ENCODE measurements around the gene EMILIN3. TPM values are rescaled to one million over a fixed set of nuclear protein-coding genes. Genes with fewer than 3 reads are reported as not detected.

EMILIN3 gene
- polyA plus RNA-seq, 2 of the 4 experiments (the other 2 are of a cell fraction) = 0.06 to 0.58 TPM

DNA sequence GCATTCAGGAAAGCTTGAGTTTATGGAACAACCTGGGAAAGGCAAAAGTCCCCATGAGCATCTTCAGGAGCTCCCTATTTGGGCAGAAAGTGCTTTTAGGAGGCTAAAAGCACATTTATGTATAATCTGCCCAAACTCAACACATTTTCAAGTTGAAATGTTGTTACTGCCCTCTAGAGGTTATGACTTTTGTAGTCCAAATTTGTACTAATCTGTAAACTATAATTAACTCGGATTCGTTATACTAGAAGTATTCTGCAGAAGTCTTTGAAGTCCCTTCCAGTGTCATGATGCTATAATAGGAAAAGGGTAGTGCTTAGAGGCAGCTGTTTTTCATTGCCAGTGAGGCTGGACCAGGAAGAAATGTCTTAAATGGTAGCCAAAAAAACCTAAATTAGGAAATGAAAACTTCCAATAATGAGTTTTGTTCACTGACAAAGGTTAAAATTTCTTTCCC, 44.8 kb upstream of the EMILIN3 start:
- ChIA-PET CTCF (interaction anchor here (0.6 to 2.5 kb wide), 21 partner anchors 9 to 443 kb away, joined by 3 to 11 read pairs (median 4); partner anchors contain the start of gene LPIN3), POLR2A (no interaction called here)
- no peak overlapping the region for H3K4me3 ChIP-seq
- H3K4me2 ChIP-seq = no peak overlapping the region
- TF ChIP-seq HOXA7 (CRISPR knock-in tag; IDR thresholded peaks at IDR 0.05) = no peak
- no peak for TF ChIP-seq ZC3H11A (IDR thresholded peaks at IDR 0.05)
- peak; percentile 25 to 42; a peak in 4 of 5 replicates for TF ChIP-seq RAD21 (conservative IDR thresholded peaks at IDR 0.05 in 1 of 2, IDR thresholded peaks at IDR 0.05 in 1 of 2)
- TF ChIP-seq EP300 (IDR thresholded peaks at IDR 0.05) = no peak
- TF ChIP-seq ZNF302 (CRISPR knock-in tag; IDR thresholded peaks at IDR 0.05) = no peak
- no peak for TF ChIP-seq POLR2AphosphoS2 (conservative IDR thresholded peaks at IDR 0.05; ENCODE audit: low read length)
- no peak for TF ChIP-seq FOSL2 (IDR thresholded peaks at IDR 0.05)
- no peak for TF ChIP-seq FOSL2 (CRISPR knock-in tag; IDR thresholded peaks at IDR 0.05)
- TF ChIP-seq PHF8 (IDR thresholded peaks at IDR 0.05; ENCODE audit: borderline replicate concordance, low read depth) = no peak
- TF ChIP-seq BCL3 (IDR thresholded peaks at IDR 0.05) = no peak
- TF ChIP-seq CBX2 (IDR thresholded peaks at IDR 0.05; ENCODE audit: borderline replicate concordance, low read depth) = no peak
- 0 out of 3 replicates have a peak, but pooled peaks have one; percentile 19 for TF ChIP-seq SMC3 (IDR thresholded peaks at IDR 0.05)
- no peak for TF ChIP-seq JUNB (IDR thresholded peaks at IDR 0.05)
- TF ChIP-seq TFCP2L1 (CRISPR knock-in tag; IDR thresholded peaks at IDR 0.05) = no peak
- TF ChIP-seq ZSCAN20 (CRISPR knock-in tag; IDR thresholded peaks at IDR 0.05) = no peak
- TF ChIP-seq, protein P1, sequence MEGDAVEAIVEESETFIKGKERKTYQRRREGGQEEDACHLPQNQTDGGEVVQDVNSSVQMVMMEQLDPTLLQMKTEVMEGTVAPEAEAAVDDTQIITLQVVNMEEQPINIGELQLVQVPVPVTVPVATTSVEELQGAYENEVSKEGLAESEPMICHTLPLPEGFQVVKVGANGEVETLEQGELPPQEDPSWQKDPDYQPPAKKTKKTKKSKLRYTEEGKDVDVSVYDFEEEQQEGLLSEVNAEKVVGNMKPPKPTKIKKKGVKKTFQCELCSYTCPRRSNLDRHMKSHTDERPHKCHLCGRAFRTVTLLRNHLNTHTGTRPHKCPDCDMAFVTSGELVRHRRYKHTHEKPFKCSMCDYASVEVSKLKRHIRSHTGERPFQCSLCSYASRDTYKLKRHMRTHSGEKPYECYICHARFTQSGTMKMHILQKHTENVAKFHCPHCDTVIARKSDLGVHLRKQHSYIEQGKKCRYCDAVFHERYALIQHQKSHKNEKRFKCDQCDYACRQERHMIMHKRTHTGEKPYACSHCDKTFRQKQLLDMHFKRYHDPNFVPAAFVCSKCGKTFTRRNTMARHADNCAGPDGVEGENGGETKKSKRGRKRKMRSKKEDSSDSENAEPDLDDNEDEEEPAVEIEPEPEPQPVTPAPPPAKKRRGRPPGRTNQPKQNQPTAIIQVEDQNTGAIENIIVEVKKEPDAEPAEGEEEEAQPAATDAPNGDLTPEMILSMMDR (IDR thresholded peaks at IDR 0.05) = peak; percentile 56
- TF ChIP-seq CBX8 (IDR thresholded peaks at IDR 0.05) = no peak
- TF ChIP-seq HEYL (CRISPR knock-in tag; IDR thresholded peaks at IDR 0.05) = no peak
- TF ChIP-seq, protein P2, sequence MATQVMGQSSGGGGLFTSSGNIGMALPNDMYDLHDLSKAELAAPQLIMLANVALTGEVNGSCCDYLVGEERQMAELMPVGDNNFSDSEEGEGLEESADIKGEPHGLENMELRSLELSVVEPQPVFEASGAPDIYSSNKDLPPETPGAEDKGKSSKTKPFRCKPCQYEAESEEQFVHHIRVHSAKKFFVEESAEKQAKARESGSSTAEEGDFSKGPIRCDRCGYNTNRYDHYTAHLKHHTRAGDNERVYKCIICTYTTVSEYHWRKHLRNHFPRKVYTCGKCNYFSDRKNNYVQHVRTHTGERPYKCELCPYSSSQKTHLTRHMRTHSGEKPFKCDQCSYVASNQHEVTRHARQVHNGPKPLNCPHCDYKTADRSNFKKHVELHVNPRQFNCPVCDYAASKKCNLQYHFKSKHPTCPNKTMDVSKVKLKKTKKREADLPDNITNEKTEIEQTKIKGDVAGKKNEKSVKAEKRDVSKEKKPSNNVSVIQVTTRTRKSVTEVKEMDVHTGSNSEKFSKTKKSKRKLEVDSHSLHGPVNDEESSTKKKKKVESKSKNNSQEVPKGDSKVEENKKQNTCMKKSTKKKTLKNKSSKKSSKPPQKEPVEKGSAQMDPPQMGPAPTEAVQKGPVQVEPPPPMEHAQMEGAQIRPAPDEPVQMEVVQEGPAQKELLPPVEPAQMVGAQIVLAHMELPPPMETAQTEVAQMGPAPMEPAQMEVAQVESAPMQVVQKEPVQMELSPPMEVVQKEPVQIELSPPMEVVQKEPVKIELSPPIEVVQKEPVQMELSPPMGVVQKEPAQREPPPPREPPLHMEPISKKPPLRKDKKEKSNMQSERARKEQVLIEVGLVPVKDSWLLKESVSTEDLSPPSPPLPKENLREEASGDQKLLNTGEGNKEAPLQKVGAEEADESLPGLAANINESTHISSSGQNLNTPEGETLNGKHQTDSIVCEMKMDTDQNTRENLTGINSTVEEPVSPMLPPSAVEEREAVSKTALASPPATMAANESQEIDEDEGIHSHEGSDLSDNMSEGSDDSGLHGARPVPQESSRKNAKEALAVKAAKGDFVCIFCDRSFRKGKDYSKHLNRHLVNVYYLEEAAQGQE (IDR thresholded peaks at IDR 0.05) = no peak
- no peak overlapping the region for H3K27ac ChIP-seq
- WGBS (ENCODE audit: missing lambda C conversion rate) = 65% methylated on average over 2 of the region's 2 CpGs
- ATAC-seq (0 out of 6 replicates have a peak, but pooled peaks of 1 of the 2 experiments have one; percentile 34), DNase-seq (ENCODE audit: low read depth in 1 of 2, low spot score in 1 of 2) (peak in 1 of 2 experiments; percentile 17), FAIRE-seq (no peak)
- no peaks in the 10 kb centered on the region for H3K4me1 ChIP-seq
- H3K9me3 ChIP-seq = no peaks in the 10 kb centered on the region

DNA sequence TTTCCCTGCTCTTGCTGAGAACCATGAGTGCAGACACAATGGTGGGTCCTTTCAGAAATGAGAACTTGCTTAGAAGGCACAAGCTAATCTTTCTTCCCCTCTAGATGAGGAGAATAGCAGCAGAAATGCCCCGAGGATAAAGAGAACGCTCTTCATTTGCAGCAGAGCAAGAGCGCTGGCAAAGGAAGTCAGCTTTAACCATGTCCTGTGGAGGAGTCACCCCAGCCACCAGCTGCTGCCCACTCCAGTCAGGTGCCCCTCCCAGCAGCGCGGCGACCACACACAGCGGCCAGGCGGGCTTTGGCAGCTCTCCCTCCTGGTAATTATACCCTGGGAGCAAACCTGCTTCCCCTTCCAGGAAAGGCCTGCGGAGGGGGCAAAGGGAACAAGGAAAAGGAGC, 42.4 kb upstream of the EMILIN3 start:
- H3K9me3 ChIP-seq = no peaks in the 10 kb centered on the region
- H3K4me3 ChIP-seq = no peak overlapping the region
- ChIA-PET POLR2A (no interaction called here), CTCF (interaction anchor here (1.2 kb wide), 1 partner anchor 11 kb away, joined by 4 read pairs; no protein-coding TSS in a partner anchor)
- H3K27ac ChIP-seq = no peak overlapping the region
- FAIRE-seq (no peak), ATAC-seq (no peak), DNase-seq (ENCODE audit: low read depth in 1 of 2, low spot score in 1 of 2) (no peak)
- no peaks in the 10 kb centered on the region for H3K4me1 ChIP-seq
- H3K4me2 ChIP-seq = no peak overlapping the region
- 95% methylated on average over 9 of the region's 9 CpGs for WGBS (ENCODE audit: missing lambda C conversion rate)
- TF ChIP-seq JUN (IDR thresholded peaks at IDR 0.05) = no peak
- no peak for TF ChIP-seq RFX5 (IDR thresholded peaks at IDR 0.05)
- no peak for TF ChIP-seq HEYL (CRISPR knock-in tag; IDR thresholded peaks at IDR 0.05)
- TF ChIP-seq POLR2A (IDR thresholded peaks at IDR 0.05; ENCODE audit: low read length) = no peak
- no peak for TF ChIP-seq CHD4 (IDR thresholded peaks at IDR 0.05; ENCODE audit: borderline replicate concordance)
- TF ChIP-seq GATA3 (IDR thresholded peaks at IDR 0.05; ENCODE audit: borderline replicate concordance) = no peak
- no peak for TF ChIP-seq EP300 (IDR thresholded peaks at IDR 0.05)
- TF ChIP-seq TP53 (CRISPR knock-in tag; IDR thresholded peaks at IDR 0.05) = no peak
- no peak for TF ChIP-seq HES2 (IDR thresholded peaks at IDR 0.05)
- TF ChIP-seq MAFK (IDR thresholded peaks at IDR 0.05; ENCODE audit: partially characterized antibody) = no peak
- TF ChIP-seq USF2 (IDR thresholded peaks at IDR 0.05) = no peak
- TF ChIP-seq EHF (CRISPR knock-in tag; IDR thresholded peaks at IDR 0.05) = no peak
- TF ChIP-seq RAD21 (conservative IDR thresholded peaks at IDR 0.05 in 1 of 2, IDR thresholded peaks at IDR 0.05 in 1 of 2) = no peak
- TF ChIP-seq BCL3 (IDR thresholded peaks at IDR 0.05) = no peak
